ENCODE results near the gene PTGR2. TPM values are rescaled to one million over a fixed set of nuclear protein-coding genes. Genes with fewer than 3 reads are reported as not detected.
A peak's percentile ranks its signal among the peaks of the same experiment; 100 is the strongest.

The PTGR2 gene
- total RNA-seq, 1 donor from 2014 or later: 5.8 TPM

DNA sequence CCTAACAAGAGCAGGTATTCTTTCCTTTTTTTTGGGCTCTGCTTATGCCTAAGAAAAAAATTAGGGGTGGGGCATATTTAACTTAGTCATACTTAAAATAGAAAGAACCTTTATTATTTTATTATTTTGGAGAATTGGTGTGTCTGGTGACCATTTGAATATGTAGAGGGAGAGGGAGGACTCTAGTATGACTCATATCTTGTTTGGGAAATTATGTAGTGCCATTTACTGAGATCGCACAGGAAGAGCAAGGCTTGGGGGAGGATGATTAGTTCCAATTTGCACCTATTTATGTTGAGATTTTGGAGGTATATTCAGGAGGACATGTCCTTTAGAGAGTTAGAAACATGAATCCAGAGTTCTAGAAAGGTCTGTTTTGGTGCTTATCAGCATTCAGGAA is 44.9 kb downstream of the PTGR2 start:
- Histone ChIP-seq H3K9ac (ENCODE audit: low read length) (no peak overlapping the region), H4K20me1 (ENCODE audit: insufficient read depth, low read length) (peaks cover 24% of the 10 kb centered on the region)

DNA sequence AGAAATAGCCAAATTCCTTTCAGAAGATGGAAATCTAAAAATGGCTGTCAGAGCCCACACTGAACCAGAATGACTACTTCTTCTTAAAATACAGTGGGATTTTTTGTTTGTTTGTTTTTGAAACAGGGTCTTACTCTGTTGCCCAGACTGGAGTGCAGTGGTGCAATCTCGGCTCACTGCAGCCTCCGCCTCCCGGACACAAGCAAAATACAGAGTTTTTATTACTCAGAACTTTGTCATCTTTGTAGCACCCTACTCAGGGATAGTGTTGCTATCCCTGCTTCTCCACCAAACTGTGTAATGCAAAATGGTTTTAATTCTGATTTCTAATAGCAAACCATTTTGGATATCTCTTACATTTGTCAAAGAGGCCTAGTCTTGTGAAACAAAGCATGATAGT is 51.4 kb downstream of the PTGR2 start:
- H3K9me3 Mint-ChIP-seq (ENCODE audit: unreplicated experiment): no peaks in the 10 kb centered on the region
- DNase-seq (ENCODE audit: low read depth): no peak
- H3K4me3 Mint-ChIP-seq (ENCODE audit: unreplicated experiment): no peak overlapping the region
- Histone ChIP-seq H3K4me1 (ENCODE audit: insufficient read depth, low read length) (no peaks in the 10 kb centered on the region), H3K36me3 (ENCODE audit: insufficient read depth, low read length) (peaks cover 52% of the 10 kb centered on the region), H3K79me2 (ENCODE audit: insufficient read depth, low read length) (no peaks in the 10 kb centered on the region), H3K9ac (ENCODE audit: low read length) (no peak overlapping the region), H3K9me3 (ENCODE audit: insufficient read depth, low read depth, low read length) (no peaks in the 10 kb centered on the region), H2AFZ (ENCODE audit: low read depth, low read length) (no peak overlapping the region), H4K20me1 (ENCODE audit: insufficient read depth, low read length) (peaks cover 6% of the 10 kb centered on the region), H3K27ac (ENCODE audit: low read depth, low read length) (no peak overlapping the region), H3K4me2 (ENCODE audit: low read length) (no peak overlapping the region), H3K4me3 (ENCODE audit: insufficient read depth, low read depth, low read length) (no peak overlapping the region), H3K27me3 (ENCODE audit: insufficient read depth, low read length) (no peaks in the 10 kb centered on the region)
- TF ChIP-seq EZH2 (IDR thresholded peaks at IDR 0.05; ENCODE audit: insufficient read depth, low read length): no peak
- TF ChIP-seq, protein P1, sequence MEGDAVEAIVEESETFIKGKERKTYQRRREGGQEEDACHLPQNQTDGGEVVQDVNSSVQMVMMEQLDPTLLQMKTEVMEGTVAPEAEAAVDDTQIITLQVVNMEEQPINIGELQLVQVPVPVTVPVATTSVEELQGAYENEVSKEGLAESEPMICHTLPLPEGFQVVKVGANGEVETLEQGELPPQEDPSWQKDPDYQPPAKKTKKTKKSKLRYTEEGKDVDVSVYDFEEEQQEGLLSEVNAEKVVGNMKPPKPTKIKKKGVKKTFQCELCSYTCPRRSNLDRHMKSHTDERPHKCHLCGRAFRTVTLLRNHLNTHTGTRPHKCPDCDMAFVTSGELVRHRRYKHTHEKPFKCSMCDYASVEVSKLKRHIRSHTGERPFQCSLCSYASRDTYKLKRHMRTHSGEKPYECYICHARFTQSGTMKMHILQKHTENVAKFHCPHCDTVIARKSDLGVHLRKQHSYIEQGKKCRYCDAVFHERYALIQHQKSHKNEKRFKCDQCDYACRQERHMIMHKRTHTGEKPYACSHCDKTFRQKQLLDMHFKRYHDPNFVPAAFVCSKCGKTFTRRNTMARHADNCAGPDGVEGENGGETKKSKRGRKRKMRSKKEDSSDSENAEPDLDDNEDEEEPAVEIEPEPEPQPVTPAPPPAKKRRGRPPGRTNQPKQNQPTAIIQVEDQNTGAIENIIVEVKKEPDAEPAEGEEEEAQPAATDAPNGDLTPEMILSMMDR (IDR thresholded peaks at IDR 0.05; ENCODE audit: insufficient read depth, low read depth, low read length): no peak
- peaks cover 11% of the 10 kb centered on the region for H3K36me3 Mint-ChIP-seq (ENCODE audit: low read depth, unreplicated experiment)
- no peak overlapping the region for H3K27ac Mint-ChIP-seq (ENCODE audit: unreplicated experiment)
- FAIRE-seq: no peak
- no peaks in the 10 kb centered on the region for H3K4me1 Mint-ChIP-seq (ENCODE audit: low read depth, unreplicated experiment)
- no peaks in the 10 kb centered on the region for H3K27me3 Mint-ChIP-seq (ENCODE audit: low read depth, unreplicated experiment)

More for the DNA sequence above, 44.9 kb downstream of the PTGR2 start:
- TF ChIP-seq, protein P1 (IDR thresholded peaks at IDR 0.05; ENCODE audit: insufficient read depth, low read depth, low read length): no peak
- TF ChIP-seq EZH2 (IDR thresholded peaks at IDR 0.05; ENCODE audit: insufficient read depth, low read length): no peak
- no peaks in the 10 kb centered on the region for H3K27me3 ChIP-seq (ENCODE audit: insufficient read depth, low read length)
- H3K9me3 ChIP-seq (ENCODE audit: insufficient read depth, low read depth, low read length): no peaks in the 10 kb centered on the region
- H3K4me3 Mint-ChIP-seq (ENCODE audit: unreplicated experiment): no peak overlapping the region
- H3K27ac ChIP-seq (ENCODE audit: low read depth, low read length): no peak overlapping the region
- DNase-seq (ENCODE audit: low read depth): no peak
- H3K4me2 ChIP-seq (ENCODE audit: low read length): no peak overlapping the region
- H3K4me1 ChIP-seq (ENCODE audit: insufficient read depth, low read length): no peaks in the 10 kb centered on the region
- H3K4me1 Mint-ChIP-seq (ENCODE audit: low read depth, unreplicated experiment): peaks cover 6% of the 10 kb centered on the region
- no peak overlapping the region for H3K4me3 ChIP-seq (ENCODE audit: insufficient read depth, low read depth, low read length)
- H3K79me2 ChIP-seq (ENCODE audit: insufficient read depth, low read length): peaks cover 32% of the 10 kb centered on the region
- no peak overlapping the region for H2AFZ ChIP-seq (ENCODE audit: low read depth, low read length)
- H3K36me3 Mint-ChIP-seq (ENCODE audit: low read depth, unreplicated experiment): peaks cover 21% of the 10 kb centered on the region
- H3K36me3 ChIP-seq (ENCODE audit: insufficient read depth, low read length): peaks cover 47% of the 10 kb centered on the region
- peaks cover 6% of the 10 kb centered on the region for H3K9me3 Mint-ChIP-seq (ENCODE audit: unreplicated experiment)
- no peaks in the 10 kb centered on the region for H3K27me3 Mint-ChIP-seq (ENCODE audit: low read depth, unreplicated experiment)
- no peak for FAIRE-seq
- H3K27ac Mint-ChIP-seq (ENCODE audit: unreplicated experiment): no peak overlapping the region

DNA sequence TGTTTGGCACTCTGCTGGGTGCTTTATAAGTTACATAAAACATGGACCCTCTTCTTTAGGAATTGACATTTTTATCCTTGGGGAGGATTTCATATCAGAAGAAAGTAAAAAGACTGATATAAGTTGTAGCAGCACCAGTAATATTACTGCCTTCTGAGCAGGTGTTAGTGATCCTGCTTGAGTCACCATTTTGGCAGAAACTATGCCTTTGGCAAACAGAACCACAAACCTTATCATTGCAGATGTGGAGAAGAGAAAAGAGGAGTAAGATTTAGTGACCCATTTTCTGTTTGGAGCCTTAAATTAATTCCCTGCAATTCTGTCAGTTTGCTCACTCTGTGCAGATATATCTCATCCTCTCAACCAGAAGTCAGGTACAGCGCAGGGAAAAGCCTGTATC is 58.0 kb downstream of the PTGR2 start:
- Histone ChIP-seq H3K4me1 (ENCODE audit: insufficient read depth, low read length) (peaks cover 6% of the 10 kb centered on the region), H3K79me2 (ENCODE audit: insufficient read depth, low read length) (peaks cover 12% of the 10 kb centered on the region), H3K27me3 (ENCODE audit: insufficient read depth, low read length) (no peaks in the 10 kb centered on the region), H3K9me3 (ENCODE audit: insufficient read depth, low read depth, low read length) (no peaks in the 10 kb centered on the region), H3K9ac (ENCODE audit: low read length) (no peak overlapping the region), H3K4me2 (ENCODE audit: low read length) (no peak overlapping the region), H3K27ac (ENCODE audit: low read depth, low read length) (no peak overlapping the region), H3K36me3 (ENCODE audit: insufficient read depth, low read length) (peaks cover 55% of the 10 kb centered on the region), H2AFZ (ENCODE audit: low read depth, low read length) (no peak overlapping the region), H3K4me3 (ENCODE audit: insufficient read depth, low read depth, low read length) (no peak overlapping the region), H4K20me1 (ENCODE audit: insufficient read depth, low read length) (peaks cover 11% of the 10 kb centered on the region)
- Mint-ChIP-seq H3K4me1 (ENCODE audit: low read depth, unreplicated experiment) (peaks cover 4% of the 10 kb centered on the region), H3K36me3 (ENCODE audit: low read depth, unreplicated experiment) (peaks cover 33% of the 10 kb centered on the region), H3K4me3 (ENCODE audit: unreplicated experiment) (no peak overlapping the region), H3K9me3 (ENCODE audit: unreplicated experiment) (no peaks in the 10 kb centered on the region), H3K27me3 (ENCODE audit: low read depth, unreplicated experiment) (no peaks in the 10 kb centered on the region), H3K27ac (ENCODE audit: unreplicated experiment) (no peak overlapping the region)
- DNase-seq (ENCODE audit: low read depth): peak; percentile 42
- no peak for FAIRE-seq
- TF ChIP-seq, protein P1 (IDR thresholded peaks at IDR 0.05; ENCODE audit: insufficient read depth, low read depth, low read length): no peak
- TF ChIP-seq EZH2 (IDR thresholded peaks at IDR 0.05; ENCODE audit: insufficient read depth, low read length): no peak
